HCEC 1CT (cell line): ENCODE measurements around the gene CDHR4.
"Not testable (repeated sequence)": the region's sequence is repeated elsewhere in the genome, so short reads cannot be mapped to it uniquely, and the experiment has no call there.

Source experiments
- DNase-seq: peaks from one replicate; pipeline ENCODE4 v3.0.0-alpha.2; 2017

The CDHR4 gene, protein sequence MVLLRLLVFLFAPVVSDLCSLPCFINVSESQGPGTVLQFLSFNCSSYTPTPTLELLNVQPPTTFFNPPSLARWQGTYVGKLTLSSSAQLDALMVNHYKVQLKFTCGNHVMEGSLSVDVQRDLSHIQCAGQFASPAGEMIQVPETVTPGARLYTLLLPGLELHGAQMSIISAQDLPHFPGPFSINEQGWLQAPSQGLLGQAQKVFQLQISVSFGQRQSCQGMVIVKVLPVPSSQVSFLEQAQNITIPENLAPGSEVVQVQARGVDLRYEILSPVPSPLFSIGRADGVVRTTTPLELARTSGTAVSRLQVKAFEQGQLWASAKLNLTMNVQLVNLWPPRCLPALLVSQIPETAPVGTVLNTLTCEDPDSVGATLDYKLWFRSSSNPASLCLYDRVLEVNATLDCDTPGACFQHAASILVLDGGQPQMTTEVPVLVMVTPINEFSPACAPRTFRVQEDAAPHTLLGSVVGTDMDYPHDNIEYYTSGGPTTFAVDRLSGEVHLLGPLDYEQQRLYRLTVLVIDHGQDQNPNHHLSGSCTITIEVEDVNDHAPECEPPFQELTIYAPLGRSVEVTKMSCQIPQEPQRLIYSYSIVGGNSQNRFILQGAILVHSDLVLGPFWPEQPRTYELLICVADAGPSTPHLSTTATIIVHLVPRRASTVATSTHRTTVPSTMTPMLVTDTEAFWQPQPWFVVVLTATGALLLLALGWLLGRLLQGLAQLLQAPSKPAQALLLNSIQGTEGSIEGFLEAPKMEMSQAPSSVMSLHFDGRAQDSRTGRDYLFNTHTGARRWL

GRCh38 chr3:49799761-49800160 lies at the start of gene CDHR4:
Gene CDHR4, minus strand, starts transcription at chr3:49799873. Its CDS starts 61 bp downstream, at chr3:49799812.
- peak; percentile 75 for DNase-seq

DNA sequence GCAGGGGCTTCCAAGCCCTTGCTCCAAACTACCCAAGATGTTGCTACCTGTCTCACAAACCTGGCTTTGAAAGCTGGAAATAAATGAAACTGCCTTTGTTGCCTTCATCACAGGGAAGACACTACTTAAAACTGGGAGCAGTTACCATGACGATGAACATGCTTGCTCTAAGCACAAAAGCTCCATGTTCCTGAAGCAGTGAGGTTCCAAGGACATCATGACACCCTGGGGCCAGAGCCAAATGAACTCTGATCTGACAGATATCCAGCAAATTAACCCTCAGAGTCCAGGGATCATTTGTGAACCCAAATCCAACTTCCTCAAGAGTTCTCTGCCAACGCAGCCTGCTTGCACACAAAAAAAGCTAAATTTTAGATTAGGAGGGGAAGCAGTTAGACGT lies 46.0 kb upstream of the CDHR4 start:
- DNase-seq = no peak

- DNase-seq = no peak
These were observed 45.0 kb upstream of the CDHR4 start for GRCh38 chr3:49844464-49845183.

DNA sequence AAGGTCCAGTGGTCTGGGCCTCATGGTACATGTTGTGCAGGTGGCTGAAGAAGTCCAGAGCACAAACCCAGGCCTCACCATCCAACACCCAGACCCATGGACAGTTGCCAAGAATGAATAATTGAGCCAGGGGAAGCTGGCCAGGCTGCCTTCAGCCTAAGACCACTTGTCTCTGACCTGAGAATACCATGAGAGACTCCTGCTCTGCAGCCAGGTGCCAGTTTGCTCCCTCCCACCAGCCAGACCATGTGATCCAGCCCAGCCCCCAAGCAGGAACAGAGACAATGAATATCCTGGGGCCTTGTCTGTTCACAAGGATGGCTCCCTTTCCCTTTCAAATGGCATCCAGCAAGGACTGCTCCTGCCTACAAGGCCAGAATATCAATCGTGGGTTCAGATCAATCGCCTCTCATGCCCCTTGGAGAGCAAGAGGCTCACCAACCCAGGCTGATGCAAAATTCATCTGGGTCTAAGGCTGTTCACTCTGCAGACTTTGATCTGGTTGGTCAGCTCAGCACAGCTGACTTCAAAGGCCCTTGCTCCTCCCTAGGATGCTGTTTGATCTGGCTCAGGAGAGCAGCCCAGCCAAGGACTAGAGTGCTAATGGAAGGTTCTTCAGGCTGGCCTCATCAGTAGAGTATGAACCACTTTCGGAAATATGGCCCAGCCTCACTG lies 43.3 kb upstream of the CDHR4 start:
- no peak for DNase-seq

DNA sequence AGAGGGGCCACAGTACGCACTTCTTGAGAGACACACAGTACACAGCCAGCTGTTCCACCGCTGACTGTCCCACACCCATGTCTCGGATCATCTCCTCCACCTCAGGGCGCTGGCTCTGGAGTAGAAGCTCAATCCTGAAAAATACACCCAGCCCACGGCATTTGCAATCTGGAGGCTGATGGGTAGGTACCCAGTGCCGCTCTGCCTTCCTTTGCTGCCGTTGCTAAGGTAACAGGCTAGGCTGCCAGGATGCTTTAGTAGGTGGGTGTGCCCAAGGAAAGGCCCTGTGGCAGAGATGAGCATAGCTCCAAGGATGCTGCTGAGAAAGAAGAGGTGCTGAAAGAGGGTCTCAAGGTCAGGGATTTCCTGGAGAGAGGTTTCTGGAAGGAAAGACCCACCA lies 42.1 kb upstream of the CDHR4 start:
- DNase-seq = no peak

DNA sequence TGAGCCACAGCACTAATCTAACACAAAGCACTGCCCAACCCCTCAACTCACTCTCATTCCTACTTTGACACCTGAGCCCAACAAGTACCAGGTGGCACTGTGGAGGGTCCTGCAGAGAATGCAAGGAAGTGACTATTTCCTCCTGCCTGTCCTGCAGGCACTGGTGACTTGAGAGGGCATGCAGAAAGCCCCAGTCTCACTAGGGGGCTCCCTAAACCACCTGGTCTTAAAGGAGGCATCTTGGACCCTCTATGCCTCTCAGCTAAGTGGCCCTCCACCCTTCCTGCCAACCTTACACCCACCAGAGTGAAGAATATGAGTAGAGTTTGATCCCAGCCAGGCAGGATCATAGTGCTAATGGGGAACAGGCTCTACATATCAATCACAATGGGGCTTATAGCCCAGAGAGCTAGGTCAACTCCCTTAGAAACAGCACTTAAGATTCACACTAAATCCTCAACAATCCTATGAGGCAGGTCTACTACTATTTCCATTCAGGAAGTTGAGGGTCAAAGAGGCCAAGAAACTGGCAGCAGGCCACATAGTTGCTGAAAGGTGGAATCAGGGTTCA lies 41.5 kb upstream of the CDHR4 start:
- peak; percentile 8 for DNase-seq

GRCh38 chr3:49840388-49840787 lies 40.7 kb upstream of the CDHR4 start:
- DNase-seq = no peak

DNA sequence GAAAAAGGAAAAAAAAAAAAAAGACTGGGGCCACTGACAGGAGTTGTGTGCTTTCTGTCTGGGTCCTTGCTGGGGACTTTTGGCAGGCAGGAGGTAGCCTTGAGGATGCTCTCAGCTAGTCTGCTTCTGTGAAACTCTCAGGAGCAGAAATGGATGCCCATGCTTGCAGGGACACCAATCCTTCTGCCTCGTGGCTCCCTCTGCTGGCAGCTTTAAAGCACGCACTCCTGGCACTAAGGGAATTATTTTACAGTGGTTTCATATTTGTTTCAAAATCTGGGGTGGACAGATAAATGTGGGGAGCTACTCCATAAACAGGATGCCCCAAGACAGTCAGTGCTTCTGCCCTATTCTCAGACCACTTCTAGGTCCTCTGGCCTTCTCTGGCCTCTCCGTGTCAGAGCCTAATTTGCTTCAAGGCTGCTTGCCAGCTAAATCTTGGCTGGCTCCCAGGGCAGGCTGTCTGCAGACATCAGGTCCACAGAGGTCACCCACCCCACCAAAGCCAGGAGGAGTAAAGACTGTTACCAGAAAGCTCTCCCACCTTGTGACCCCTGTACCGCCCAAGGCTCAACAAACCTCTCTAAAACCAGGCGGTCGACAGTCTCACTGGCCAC lies 39.6 kb upstream of the CDHR4 start:
- peak; percentile 68 for DNase-seq

DNA sequence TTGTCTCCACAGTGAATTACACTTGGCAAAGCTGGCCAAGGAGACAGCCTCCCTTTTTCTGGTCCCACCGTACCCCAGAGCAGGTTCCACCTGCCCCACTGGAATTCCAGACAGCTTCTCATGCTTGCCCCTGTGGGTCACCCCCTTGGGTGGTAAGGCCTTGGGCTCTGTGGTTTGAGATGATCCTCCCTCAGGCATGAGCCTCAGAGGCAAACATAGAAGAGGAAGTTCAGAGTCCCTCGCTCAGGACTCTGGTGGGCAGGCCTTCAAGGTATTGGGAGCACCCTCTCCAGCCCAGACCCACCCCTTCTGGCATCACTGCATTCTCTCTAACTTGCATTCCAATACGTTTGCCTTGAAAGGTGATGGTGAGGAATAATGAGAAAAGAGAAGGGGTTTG lies 31.7 kb upstream of the CDHR4 start:
- no peak for DNase-seq

GRCh38 chr3:49826016-49826415 lies 26.3 kb upstream of the CDHR4 start:
- DNase-seq = no peak

- not testable (repeated sequence) for DNase-seq
These were observed 23.5 kb upstream of the CDHR4 start for GRCh38 chr3:49823131-49823530.

DNA sequence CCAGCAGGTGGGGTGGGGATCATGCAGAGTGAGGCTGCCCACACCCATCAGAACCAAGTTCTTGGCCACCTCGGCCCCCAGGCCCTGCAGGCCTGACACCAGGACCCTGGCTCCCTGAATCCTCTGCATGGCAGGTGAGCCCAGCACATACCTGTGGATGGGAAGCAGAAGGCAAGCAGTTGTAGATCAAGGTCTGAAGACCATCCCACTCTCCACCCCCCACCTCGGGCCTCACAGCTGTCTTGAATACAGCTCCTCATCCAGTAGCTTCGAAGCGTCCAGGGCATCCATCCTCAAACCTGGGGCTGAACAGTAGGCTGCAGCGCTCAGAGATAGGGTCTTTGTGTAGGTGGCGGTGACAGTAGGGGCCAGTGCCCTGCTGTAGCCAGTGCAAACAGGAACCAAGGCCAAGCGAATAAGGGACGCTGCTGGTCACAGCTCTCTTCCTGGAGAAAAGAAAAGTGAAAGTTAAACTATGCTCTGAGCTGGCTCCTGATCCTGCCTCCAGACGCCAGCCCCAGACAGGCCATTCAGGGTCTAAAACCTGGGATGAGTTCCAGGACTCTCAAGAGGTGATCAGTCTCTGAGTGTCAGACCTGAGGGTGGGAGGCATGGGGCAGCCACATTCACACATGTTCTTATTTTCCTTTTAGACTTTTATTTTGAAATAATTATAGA lies 14.0 kb upstream of the CDHR4 start, which contains the start of gene UBA7:
Gene UBA7, minus strand, starts transcription at position 457 of the 678 bp plus-strand sequence. Its CDS starts 166 bp downstream, at position 291.
- DNase-seq = peak; percentile 67

DNA sequence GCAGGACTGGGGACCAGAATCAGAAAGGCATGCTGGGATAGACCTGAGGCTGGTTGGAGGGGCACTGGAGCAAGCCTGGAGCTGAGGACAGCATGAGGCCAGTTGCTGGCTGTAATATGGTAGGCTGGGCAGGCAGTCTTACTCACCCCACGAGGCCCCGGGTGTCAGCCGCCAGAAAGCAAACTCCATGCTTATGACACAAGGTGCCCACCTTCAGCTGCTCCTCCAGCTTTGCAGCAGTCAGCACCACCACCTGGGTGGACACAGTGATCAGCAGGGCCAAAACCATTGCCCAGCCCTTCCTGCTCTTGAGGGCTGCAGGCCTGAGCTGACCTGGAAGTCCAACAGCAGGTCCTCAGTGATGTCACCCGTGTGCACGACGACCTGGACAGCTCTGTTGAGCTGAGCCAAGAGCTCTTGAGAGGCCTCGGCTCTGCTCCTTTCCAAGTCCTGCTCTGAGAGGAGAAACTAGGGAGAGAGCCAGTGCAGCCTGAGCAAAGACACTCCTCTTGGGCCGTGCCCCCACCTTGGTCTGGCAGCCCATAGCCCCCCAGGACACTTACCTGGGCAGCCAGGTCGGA lies 13.3 kb upstream of the CDHR4 start:
- DNase-seq = no peak

DNA sequence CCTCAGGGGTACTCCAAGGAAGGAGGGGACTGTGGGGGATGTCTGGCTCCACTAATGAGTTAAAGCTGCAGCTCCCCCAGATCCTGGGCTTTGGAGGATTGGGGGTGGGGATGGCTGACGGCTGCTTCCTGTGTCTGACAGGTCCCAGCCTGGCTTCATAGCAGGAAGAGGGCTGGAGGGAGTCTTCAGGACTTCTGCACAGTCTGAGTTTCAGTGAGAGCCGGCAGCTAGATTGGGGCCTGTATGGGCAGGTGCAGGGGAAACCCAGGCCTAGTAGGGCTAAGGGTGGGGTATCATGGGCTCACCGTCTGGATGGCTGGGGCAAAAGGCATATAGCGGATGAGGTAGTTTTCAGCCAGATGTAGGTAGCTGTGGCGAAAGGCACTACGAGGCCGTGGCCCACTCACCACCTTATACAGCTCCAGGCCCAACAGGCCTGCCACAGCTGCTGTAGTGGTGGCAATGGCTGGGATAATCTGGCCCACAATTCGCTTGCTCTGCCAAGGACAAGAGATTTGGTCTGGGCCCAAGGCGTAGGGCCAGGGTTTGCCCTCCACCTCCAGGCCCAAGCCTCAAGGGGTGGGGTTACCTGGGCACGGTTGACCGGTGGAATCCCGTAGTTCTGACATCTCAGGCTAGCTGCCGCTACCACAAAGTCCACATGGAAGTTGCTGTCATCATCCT lies 7.9 kb upstream of the CDHR4 start:
- no peak for DNase-seq

DNA sequence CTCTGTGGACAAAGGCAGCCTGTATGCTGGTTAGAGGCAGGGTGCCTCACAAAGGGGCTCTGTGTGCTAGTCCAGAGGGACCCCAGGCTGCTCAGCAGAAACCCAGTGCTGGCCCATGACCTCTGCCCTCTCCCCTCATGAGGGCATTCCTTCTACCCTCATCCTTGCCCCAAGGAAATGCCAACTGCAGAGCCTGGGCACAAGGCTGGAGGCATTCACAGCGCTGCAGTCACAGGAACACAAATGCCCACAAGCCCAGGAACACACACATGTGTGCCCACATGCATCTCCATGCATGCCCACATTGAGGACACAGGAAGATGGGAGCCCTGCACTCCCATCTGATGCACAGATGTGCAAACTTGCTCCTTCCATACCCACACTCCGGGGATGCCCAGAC lies 7.2 kb upstream of the CDHR4 start:
- DNase-seq = no peak

- DNase-seq = no peak
These were observed 6.4 kb upstream of the CDHR4 start for GRCh38 chr3:49805897-49806701.

- no peak for DNase-seq
These were observed 5.7 kb upstream of the CDHR4 start for GRCh38 chr3:49805367-49805782.

- DNase-seq = no peak
These were observed 4.7 kb upstream of the CDHR4 start for GRCh38 chr3:49804141-49805041.
